ENCODE results near the gene SLC35D1.
"Not testable (repeated sequence)": the region's sequence is repeated elsewhere in the genome, so short reads cannot be mapped to it uniquely, and the experiment has no call there.

Gene SLC35D1

GRCh38 chr1:67053785-67054772 is at the start of gene SLC35D1:
Gene SLC35D1 (minus strand): TSS chr1:67054148. CDS start chr1:67054013, 135 bp downstream.
- peaks cover 15% of the 10 kb centered on the region for H3K36me3 ChIP-seq (replicated peaks)
- H3K9me3 ChIP-seq: no peaks in the 10 kb centered on the region
- peaks cover 7% of the 10 kb centered on the region; the same call in 1 of the 2 replicates for H3K4me1 ChIP-seq
- no peaks in the 10 kb centered on the region for H3K27me3 ChIP-seq (ENCODE audit: low read depth)
- in situ Hi-C loops (cut with MboI; ENCODE audit: low sequenced_read_pairs): no loop called here
- peak within 1 kb of the TSS; percentile 67 for H3K4me3 ChIP-seq
- peak; percentile 83 to 92 for DNase-seq (ENCODE audit: low spot score in 2 of 2)

- H3K27me3 ChIP-seq (ENCODE audit: low read depth): 0 out of 2 replicates have a peak, but pooled peaks cover 3% of the 10 kb centered on the region
- no peaks in the 10 kb centered on the region for H3K4me1 ChIP-seq
- no peak for DNase-seq (ENCODE audit: low spot score in 2 of 2)
- H3K4me3 ChIP-seq: no peak overlapping the region
- in situ Hi-C loops (cut with MboI; ENCODE audit: low sequenced_read_pairs): no loop called here
- H3K36me3 ChIP-seq (replicated peaks): no peaks in the 10 kb centered on the region
- H3K9me3 ChIP-seq: no peaks in the 10 kb centered on the region
These were observed 49.6 kb upstream of the SLC35D1 start for GRCh38 chr1:67103548-67103947.

- H3K4me3 ChIP-seq: no peak overlapping the region
- in situ Hi-C loops (cut with MboI; ENCODE audit: low sequenced_read_pairs): no loop called here
- DNase-seq (ENCODE audit: low spot score in 2 of 2): no peak
- no peaks in the 10 kb centered on the region for H3K4me1 ChIP-seq
- 0 out of 2 replicates have a peak, but pooled peaks cover 3% of the 10 kb centered on the region for H3K27me3 ChIP-seq (ENCODE audit: low read depth)
- H3K9me3 ChIP-seq: no peaks in the 10 kb centered on the region
- H3K36me3 ChIP-seq (replicated peaks): no peaks in the 10 kb centered on the region
These were observed 46.9 kb upstream of the SLC35D1 start for GRCh38 chr1:67100833-67101232.

- H3K9me3 ChIP-seq: no peaks in the 10 kb centered on the region
- in situ Hi-C loops (cut with MboI; ENCODE audit: low sequenced_read_pairs): no loop called here
These were observed 43.4 kb upstream of the SLC35D1 start for GRCh38 chr1:67097305-67097704.

GRCh38 chr1:67094191-67094590 is 40.2 kb upstream of the SLC35D1 start:
- Histone ChIP-seq H3K4me1 (no peaks in the 10 kb centered on the region), H3K4me3 (no peak overlapping the region), H3K9me3 (no peaks in the 10 kb centered on the region), H3K27me3 (ENCODE audit: low read depth) (no peaks in the 10 kb centered on the region; the same call in 1 of the 2 replicates), H3K36me3 (replicated peaks) (no peaks in the 10 kb centered on the region)
- in situ Hi-C loops (cut with MboI; ENCODE audit: low sequenced_read_pairs): no loop called here
- DNase-seq (ENCODE audit: low spot score in 2 of 2): no peak

More at GRCh38 chr1:67097305-67097704, 43.4 kb upstream of the SLC35D1 start:
- no peak for DNase-seq (ENCODE audit: low spot score in 2 of 2)
- no peaks in the 10 kb centered on the region for H3K4me1 ChIP-seq
- H3K4me3 ChIP-seq: no peak overlapping the region
- no peaks in the 10 kb centered on the region for H3K36me3 ChIP-seq (replicated peaks)
- no peaks in the 10 kb centered on the region for H3K27me3 ChIP-seq (ENCODE audit: low read depth)

GRCh38 chr1:67089685-67090208 is 35.8 kb upstream of the SLC35D1 start:
- no peaks in the 10 kb centered on the region for H3K36me3 ChIP-seq (replicated peaks)
- no peak for DNase-seq (ENCODE audit: low spot score in 2 of 2)
- no peak overlapping the region for H3K4me3 ChIP-seq
- no peaks in the 10 kb centered on the region; the same call in 1 of the 2 replicates for H3K27me3 ChIP-seq (ENCODE audit: low read depth)
- in situ Hi-C loops (cut with MboI; ENCODE audit: low sequenced_read_pairs): no loop called here
- peaks cover 3% of the 10 kb centered on the region; the same call in 1 of the 2 replicates for H3K4me1 ChIP-seq
- H3K9me3 ChIP-seq: no peaks in the 10 kb centered on the region

- Histone ChIP-seq H3K9me3 (no peaks in the 10 kb centered on the region), H3K4me1 (peaks cover 3% of the 10 kb centered on the region; the same call in 1 of the 2 replicates), H3K27me3 (ENCODE audit: low read depth) (no peaks in the 10 kb centered on the region; the same call in 1 of the 2 replicates), H3K36me3 (replicated peaks) (no peaks in the 10 kb centered on the region), H3K4me3 (no peak overlapping the region)
- in situ Hi-C loops (cut with MboI; ENCODE audit: low sequenced_read_pairs): no loop called here
- no peak for DNase-seq (ENCODE audit: low spot score in 2 of 2)
These were observed 34.5 kb upstream of the SLC35D1 start for GRCh38 chr1:67088440-67088839.

GRCh38 chr1:67085326-67085725 is 31.4 kb upstream of the SLC35D1 start:
- peak in 1 of 2 experiments; percentile 10 for DNase-seq (ENCODE audit: low spot score in 2 of 2)
- H3K4me3 ChIP-seq: no peak overlapping the region
- H3K27me3 ChIP-seq (ENCODE audit: low read depth): no peaks in the 10 kb centered on the region
- in situ Hi-C loops (cut with MboI; ENCODE audit: low sequenced_read_pairs): no loop called here
- H3K36me3 ChIP-seq (replicated peaks): no peaks in the 10 kb centered on the region
- peaks cover 3% of the 10 kb centered on the region; the same call in 1 of the 2 replicates for H3K4me1 ChIP-seq
- H3K9me3 ChIP-seq: no peaks in the 10 kb centered on the region

- DNase-seq (ENCODE audit: low spot score in 2 of 2): no peak
- H3K27me3 ChIP-seq (ENCODE audit: low read depth): no peaks in the 10 kb centered on the region
- H3K9me3 ChIP-seq: no peaks in the 10 kb centered on the region
- H3K36me3 ChIP-seq (replicated peaks): no peaks in the 10 kb centered on the region
- H3K4me1 ChIP-seq: peaks cover 3% of the 10 kb centered on the region; the same call in 1 of the 2 replicates
- H3K4me3 ChIP-seq: no peak overlapping the region
- in situ Hi-C loops (cut with MboI; ENCODE audit: low sequenced_read_pairs): no loop called here
These were observed 30.9 kb upstream of the SLC35D1 start for GRCh38 chr1:67084765-67085318.

- H3K27me3 ChIP-seq (ENCODE audit: low read depth): no peaks in the 10 kb centered on the region
- in situ Hi-C loops (cut with MboI; ENCODE audit: low sequenced_read_pairs): no loop called here
- H3K4me3 ChIP-seq: no peak overlapping the region
These were observed 24.3 kb upstream of the SLC35D1 start for GRCh38 chr1:67078291-67078690.

GRCh38 chr1:67077593-67077992 is 23.6 kb upstream of the SLC35D1 start:
- in situ Hi-C loops (cut with MboI; ENCODE audit: low sequenced_read_pairs): no loop called here
- Histone ChIP-seq H3K4me3 (no peak overlapping the region), H3K36me3 (replicated peaks) (no peaks in the 10 kb centered on the region), H3K9me3 (no peaks in the 10 kb centered on the region), H3K27me3 (ENCODE audit: low read depth) (no peaks in the 10 kb centered on the region), H3K4me1 (no peaks in the 10 kb centered on the region)
- DNase-seq (ENCODE audit: low spot score in 2 of 2): no peak

More at GRCh38 chr1:67078291-67078690, 24.3 kb upstream of the SLC35D1 start:
- no peaks in the 10 kb centered on the region for H3K9me3 ChIP-seq
- no peak for DNase-seq (ENCODE audit: low spot score in 2 of 2)
- H3K36me3 ChIP-seq (replicated peaks): no peaks in the 10 kb centered on the region
- no peaks in the 10 kb centered on the region for H3K4me1 ChIP-seq

- no peaks in the 10 kb centered on the region; the same call in 1 of the 2 replicates for H3K9me3 ChIP-seq
These were observed 18.8 kb upstream of the SLC35D1 start for GRCh38 chr1:67072749-67073148.

GRCh38 chr1:67067655-67068054 is 13.7 kb upstream of the SLC35D1 start:
- H3K4me3 ChIP-seq; H3K9me3 ChIP-seq; DNase-seq (ENCODE audit: low spot score in 2 of 2); H3K27me3 ChIP-seq (ENCODE audit: low read depth); H3K36me3 ChIP-seq (replicated peaks); H3K4me1 ChIP-seq: not testable (repeated sequence)
- in situ Hi-C loops (cut with MboI; ENCODE audit: low sequenced_read_pairs): loop anchor here (10.0 kb wide), 1 partner anchor 57 kb away; no protein-coding TSS in a partner anchor

More at GRCh38 chr1:67072749-67073148, 18.8 kb upstream of the SLC35D1 start:
- no peak for DNase-seq (ENCODE audit: low spot score in 2 of 2)
- in situ Hi-C loops (cut with MboI; ENCODE audit: low sequenced_read_pairs): no loop called here
- Histone ChIP-seq H3K27me3 (ENCODE audit: low read depth) (no peaks in the 10 kb centered on the region), H3K36me3 (replicated peaks) (no peaks in the 10 kb centered on the region), H3K4me3 (no peak overlapping the region), H3K4me1 (no peaks in the 10 kb centered on the region)

Data from HAP-1 (cell line).